Kidney epithelial cell (primary cell): ENCODE data around the gene PRADC1. TPM values are rescaled to one million over a fixed set of nuclear protein-coding genes. Genes with fewer than 3 reads are reported as not detected.

Experiments
- DNase-seq: peaks from one replicate; pipeline ENCODE4 v3.0.0-alpha.2; 2010; ENCODE audit warnings: low read depth
- H3K27me3 ChIP-seq: 2 replicates; pipeline ENCODE4 v1.6.0; 2011; ENCODE audit warnings: low read length; ENCODE audit not compliant: control insufficient read depth, insufficient read depth
- H3K36me3 ChIP-seq: 2 replicates; pipeline ENCODE4 v1.5.1; 2011; ENCODE audit warnings: low read length; ENCODE audit not compliant: control insufficient read depth, insufficient read depth
- H3K4me3 ChIP-seq: 2 replicates; pipeline ENCODE4 v1.5.1; 2011; ENCODE audit warnings: low read depth, mild to moderate bottlenecking, control low read depth, low read length
- total RNA-seq: library from RNA; depleted of rRNA; stranded (reverse); fragments of >200 nt; gene quantifications from 2 replicates; pipeline ENCODE4 v1.2.3, GENCODE V29; 2015
- TF ChIP-seq, protein P1 (sequence below): IDR thresholded peaks from 2 replicates; pipeline ENCODE4 v1.5.1; 2011; ENCODE audit warnings: mild to moderate bottlenecking, moderate library complexity, low read length, control low read depth, inconsistent platforms; ENCODE audit not compliant: insufficient read depth, poor library complexity, severe bottlenecking

The PRADC1 gene
- total RNA-seq, 1 donor from 2014 or later, result 6.6 TPM

DNA sequence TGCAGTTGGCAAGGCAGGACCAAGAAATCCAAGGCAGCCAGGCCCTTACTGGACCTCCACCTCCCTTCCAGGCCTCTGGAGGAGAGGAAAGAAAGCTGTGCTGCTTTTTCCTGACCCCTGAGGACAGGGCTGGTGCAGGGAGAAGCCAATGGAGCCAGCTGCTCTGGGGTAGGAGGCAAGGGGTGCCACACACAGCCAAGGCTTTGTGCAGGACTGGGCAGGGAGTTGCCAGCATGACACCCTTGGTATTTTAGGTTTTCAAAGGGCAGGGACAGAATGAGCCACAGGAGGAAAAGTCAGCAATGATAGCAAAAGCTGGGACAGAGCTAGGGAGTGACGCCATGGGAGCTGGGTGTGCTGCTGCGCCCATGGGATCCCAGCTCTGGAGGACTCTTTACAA lies 24.0 kb upstream of the PRADC1 start:
- TF ChIP-seq, protein P1, sequence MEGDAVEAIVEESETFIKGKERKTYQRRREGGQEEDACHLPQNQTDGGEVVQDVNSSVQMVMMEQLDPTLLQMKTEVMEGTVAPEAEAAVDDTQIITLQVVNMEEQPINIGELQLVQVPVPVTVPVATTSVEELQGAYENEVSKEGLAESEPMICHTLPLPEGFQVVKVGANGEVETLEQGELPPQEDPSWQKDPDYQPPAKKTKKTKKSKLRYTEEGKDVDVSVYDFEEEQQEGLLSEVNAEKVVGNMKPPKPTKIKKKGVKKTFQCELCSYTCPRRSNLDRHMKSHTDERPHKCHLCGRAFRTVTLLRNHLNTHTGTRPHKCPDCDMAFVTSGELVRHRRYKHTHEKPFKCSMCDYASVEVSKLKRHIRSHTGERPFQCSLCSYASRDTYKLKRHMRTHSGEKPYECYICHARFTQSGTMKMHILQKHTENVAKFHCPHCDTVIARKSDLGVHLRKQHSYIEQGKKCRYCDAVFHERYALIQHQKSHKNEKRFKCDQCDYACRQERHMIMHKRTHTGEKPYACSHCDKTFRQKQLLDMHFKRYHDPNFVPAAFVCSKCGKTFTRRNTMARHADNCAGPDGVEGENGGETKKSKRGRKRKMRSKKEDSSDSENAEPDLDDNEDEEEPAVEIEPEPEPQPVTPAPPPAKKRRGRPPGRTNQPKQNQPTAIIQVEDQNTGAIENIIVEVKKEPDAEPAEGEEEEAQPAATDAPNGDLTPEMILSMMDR, result no peak
- Histone ChIP-seq H3K36me3 (peaks cover 7% of the 10 kb centered on the region), H3K27me3 (no peaks in the 10 kb centered on the region), H3K4me3 (no peak overlapping the region)
- no peak for DNase-seq

DNA sequence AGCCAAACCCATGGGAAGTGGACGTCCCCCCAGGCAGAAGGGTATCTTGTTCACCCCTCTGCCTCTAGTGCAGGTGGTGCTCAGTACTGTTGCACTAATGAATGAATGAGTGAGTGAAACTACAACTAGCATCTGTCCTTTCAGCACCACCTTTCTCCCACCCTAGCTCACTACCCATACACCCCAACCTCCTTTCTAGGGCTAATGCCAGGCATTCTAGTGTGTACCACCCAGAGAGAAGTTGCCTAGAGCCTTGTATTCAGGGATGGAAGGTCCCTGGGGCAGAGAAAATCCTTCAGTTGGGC lies 23.5 kb upstream of the PRADC1 start:
- no peak for DNase-seq
- H3K36me3 ChIP-seq, result peaks cover 9% of the 10 kb centered on the region
- H3K4me3 ChIP-seq, result no peak overlapping the region

DNA sequence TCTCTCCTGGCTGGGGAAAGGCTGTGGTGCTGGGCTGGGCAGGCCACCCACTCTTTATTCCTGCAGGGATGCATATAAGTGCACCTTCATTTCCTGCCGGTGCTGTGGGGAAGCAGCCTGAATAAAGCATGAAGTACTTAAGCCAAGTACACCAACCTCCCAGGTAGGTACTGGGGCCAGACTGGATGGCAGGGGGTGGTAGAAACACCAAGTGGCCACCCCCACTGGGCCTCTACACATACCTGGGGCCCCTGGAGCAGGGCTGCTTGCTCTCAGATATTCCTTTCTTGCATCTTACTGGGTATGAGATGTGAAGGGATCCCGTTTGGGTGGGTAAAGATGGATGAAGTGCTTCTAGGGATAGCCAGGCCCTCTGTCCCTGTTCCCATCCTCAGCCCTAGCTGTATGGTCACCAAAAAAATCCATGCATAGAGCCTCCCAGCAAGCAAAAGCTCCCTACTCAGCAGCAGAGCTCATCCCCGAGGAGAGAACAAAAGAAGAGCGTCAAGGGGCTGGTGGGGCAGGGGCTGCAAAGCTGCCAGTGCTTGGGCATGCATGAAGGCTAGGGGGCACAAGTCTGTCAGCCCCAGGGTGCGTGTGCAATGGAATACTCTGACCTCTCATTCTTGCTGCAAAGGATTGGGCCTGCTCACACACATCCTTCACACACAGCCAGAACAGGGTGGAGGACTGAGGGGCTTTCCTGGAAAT lies 23.0 kb upstream of the PRADC1 start:
- Histone ChIP-seq H3K36me3 (peaks cover 9% of the 10 kb centered on the region), H3K27me3 (no peaks in the 10 kb centered on the region), H3K4me3 (no peak overlapping the region)
- TF ChIP-seq, protein P1, result no peak
- DNase-seq, result no peak

More for the DNA sequence above, 23.5 kb upstream of the PRADC1 start:
- H3K27me3 ChIP-seq, result no peaks in the 10 kb centered on the region
- TF ChIP-seq, protein P1, result no peak

DNA sequence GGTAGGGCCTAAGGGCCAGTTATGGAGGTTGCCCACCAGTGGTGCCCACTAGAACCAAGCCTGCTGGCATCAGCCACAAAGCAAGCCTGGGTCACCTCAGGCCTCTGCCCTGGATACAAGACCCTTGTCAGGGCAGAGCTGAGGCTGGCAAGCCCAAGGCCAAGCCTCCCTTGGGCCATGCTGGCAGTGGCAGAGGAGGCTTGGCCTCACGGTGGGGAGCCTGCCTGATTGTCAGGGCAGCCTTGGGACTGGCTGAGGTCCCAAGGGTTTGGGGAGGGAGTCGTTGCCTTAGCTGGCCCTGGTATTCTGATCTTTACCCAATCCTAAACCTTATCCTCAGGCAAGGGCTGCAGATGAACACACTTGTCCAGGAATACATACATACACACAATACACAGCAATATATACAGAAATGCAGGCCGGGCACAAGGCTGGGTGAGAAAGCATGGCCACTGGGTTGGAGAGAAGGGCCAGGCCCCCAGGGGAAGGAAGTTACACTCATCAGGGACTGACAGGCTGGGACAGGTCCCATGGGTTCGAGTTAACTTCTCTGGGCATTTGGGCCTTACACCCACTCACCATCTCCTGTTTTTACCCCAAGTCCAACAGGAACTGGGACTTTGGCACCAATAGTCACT lies 22.1 kb upstream of the PRADC1 start:
- Histone ChIP-seq H3K27me3 (no peaks in the 10 kb centered on the region), H3K4me3 (no peak overlapping the region), H3K36me3 (peaks cover 13% of the 10 kb centered on the region)
- DNase-seq, result no peak
- TF ChIP-seq, protein P1, result no peak

DNA sequence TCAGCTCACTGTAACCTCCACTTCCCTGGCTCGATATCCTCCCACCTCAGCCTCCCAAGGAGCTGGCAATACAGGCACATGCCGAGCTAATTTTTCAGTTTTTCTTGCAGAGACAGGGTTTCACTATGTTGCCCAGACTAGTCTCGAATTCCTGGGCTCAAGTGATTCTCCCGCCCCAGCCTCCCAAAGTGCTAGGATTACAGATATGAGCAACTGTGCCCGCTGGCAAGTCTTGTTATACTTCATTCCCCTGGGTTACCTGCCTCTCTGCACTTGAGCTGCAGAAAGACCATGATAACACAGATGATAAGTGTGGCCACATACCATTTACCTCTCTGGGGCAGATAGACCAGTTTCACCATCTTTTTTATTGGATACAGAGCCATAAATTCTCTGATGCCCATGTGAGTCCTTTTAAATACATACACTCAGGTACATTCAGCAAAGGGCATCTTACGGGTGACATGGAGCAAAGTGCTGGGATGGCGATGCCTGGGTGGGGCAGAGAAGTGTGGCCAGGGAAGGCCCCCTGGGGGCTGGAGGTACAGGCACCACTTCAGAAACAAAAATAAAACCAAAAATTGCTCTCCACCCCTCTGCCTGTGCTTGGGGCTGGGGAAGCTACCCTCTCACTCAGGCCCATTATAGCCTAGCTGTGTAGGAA lies 21.4 kb upstream of the PRADC1 start:
- no peak for DNase-seq
- TF ChIP-seq, protein P1, result no peak
- Histone ChIP-seq H3K27me3 (no peaks in the 10 kb centered on the region), H3K36me3 (peaks cover 15% of the 10 kb centered on the region), H3K4me3 (no peak overlapping the region)

DNA sequence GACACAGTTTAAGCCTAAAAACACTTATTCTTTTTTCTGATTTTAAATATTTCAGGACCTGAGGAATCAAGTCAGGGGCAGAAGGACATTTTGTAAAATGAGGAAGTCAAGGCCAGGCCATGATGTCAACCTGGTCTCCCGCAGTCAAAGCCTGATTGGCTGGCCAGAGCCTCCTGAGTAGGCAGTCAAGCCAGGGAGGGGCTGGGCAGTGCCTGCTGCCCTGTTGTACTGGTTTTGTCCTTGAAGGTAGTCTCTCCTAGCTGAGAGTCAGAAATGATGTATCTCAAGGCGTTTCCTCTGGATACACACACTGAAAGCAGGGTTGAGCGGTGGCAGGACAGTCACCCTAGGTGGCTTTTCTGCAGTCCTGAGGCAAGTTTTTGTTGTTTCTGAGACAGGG lies 20.9 kb upstream of the PRADC1 start:
- no peak for DNase-seq
- Histone ChIP-seq H3K4me3 (no peak overlapping the region), H3K36me3 (peaks cover 15% of the 10 kb centered on the region), H3K27me3 (no peaks in the 10 kb centered on the region)
- TF ChIP-seq, protein P1, result no peak
